Brain pericyte (primary cell): Measurements from ENCODE around the gene RCL1.
"Not testable (repeated sequence)": the region's sequence is repeated elsewhere in the genome, so short reads cannot be mapped to it uniquely, and the experiment has no call there.

Experiments used
- DNase-seq: peaks from one replicate; pipeline ENCODE4 v3.0.0-alpha.2; 2012; ENCODE audit warnings: low read depth, low spot score

The RCL1 gene

DNA sequence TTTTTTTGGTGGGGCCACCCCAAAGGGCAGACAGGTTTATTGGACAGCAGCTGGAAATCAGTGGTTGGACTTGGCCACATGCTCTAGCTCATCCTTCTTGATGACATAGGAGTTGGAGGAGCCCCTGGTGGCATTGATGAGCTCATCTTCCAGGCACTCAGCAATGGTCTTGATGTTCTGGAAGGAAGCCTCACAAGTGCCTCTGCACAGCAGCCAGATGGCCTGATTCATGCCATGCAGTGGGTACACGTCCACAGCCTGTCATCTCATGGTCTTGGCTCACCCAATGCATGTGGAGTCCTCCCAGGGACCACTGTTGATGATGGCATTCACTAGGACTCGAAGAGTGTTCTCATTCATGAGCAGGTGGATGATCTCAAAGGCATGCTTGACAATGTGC lies 11.3 kb upstream of the RCL1 start:
- DNase-seq, result no peak

DNA sequence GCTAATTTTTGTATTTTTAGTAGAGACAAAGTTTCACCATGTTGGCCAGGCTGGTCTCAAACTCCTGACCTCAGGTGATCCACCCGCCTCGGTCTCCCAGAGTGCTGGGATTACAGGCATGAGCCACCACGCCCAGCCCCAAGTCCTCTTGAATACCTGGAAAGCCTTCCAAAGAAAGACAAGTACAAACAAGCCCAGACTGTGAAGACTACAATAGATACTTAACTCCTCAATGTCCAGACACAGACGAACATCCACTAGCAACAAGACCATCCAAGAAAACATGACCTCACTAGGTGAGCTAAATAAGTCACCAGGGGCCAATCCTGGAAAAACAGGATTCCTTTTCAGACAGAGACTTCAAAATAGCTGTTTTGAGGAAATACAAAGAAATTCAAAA lies 9.6 kb upstream of the RCL1 start:
- not testable (repeated sequence) for DNase-seq

DNA sequence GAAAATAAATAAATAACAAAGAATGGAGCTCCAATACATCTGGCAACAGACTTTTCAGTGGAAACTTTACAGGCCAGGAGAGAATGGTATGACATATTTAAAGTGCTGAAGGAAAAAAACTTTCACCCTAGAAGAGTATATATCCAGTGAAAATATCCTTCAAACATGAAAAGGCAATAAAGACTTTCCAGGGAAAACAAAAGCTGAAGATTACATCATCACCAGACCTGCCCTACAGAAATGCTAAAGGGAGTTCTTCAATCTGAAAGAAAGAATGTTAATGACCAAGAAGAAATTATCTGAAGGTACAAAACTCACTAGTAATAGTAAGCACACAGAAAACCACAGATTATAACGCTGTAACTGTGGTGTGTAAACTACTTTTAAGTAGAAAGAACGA lies 8.3 kb upstream of the RCL1 start:
- DNase-seq, result no peak

DNA sequence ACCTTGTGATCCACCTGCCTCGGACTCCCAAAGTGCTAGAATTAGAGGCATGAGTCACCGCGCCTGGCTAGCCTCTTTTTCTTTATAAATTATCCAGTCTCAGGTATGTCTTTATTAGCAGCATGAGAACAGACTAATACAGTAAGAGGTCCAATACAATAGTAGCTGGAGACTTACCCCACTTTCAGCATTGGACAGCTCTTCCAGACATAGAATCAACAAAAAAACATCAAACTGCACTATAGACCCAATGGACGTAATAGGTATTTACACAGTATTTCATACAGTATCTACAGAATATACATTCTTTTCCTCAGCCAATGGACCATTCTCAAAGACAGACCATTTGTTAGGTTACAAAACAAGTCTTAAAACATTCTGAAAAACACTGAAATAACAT lies 6.1 kb upstream of the RCL1 start:
- DNase-seq, result no peak

DNA sequence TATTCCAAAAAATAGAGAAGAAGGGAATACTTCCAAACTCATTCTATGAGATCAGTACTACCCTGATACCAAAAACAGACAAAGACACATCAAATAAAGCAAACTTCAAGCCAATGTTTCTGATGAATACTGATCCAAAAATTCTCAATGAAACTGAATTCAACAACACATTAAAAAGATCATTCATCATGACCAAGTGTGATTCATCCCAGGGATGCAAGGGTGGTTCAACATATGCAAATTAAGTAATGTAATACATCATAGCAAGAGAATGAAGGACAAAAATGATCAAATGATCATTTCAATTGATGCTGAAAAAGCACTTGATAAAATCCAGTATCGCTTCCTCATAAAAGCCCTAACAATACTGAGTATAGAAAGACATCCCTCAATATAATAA lies 4.9 kb upstream of the RCL1 start:
- DNase-seq, result no peak

DNA sequence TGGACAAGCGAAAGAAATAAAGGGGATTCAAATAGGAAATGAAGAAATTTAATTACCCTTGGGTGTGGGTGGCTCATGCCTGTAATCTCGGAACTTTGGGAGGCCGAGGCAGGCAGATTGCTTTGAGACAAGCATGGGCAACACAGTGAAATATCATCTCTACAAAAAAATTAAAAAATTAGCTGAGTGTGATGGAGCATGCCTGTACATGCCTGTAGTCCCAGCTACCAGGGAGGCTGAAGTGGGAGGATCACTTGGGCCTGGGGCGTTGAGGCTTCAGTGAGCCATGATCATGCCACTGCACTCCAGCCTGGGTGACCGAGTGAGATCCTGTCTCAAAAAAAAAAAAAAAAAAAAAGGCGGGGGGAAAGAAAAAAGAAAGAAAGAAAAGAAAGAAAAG lies 4.0 kb upstream of the RCL1 start:
- DNase-seq, result no peak

DNA sequence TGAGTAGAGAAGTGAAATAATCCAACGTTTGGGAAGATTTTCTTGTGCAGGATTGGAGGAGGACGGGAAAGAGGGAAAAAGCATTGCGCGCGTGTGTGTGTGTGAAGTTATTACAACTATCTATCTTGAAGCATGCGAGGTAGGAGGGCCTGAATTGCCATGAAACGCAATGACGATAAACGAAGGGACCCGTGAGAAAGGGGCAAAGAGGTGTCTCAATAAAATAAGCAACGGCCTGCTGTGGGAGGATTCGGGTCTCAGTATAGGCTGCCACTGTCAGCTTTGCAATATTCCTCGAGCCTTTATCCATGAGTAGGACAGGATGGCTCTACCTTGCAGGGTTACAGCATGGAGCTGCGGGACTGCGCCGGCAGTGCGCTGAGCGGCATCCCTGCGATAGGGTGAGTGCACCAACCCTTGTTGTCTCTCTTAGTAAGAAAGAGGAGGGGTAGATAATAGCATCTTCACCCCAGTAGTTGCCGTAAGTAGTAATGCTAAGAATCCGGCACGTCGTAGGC lies 631 bp upstream of the RCL1 start:
- no peak for DNase-seq

DNA sequence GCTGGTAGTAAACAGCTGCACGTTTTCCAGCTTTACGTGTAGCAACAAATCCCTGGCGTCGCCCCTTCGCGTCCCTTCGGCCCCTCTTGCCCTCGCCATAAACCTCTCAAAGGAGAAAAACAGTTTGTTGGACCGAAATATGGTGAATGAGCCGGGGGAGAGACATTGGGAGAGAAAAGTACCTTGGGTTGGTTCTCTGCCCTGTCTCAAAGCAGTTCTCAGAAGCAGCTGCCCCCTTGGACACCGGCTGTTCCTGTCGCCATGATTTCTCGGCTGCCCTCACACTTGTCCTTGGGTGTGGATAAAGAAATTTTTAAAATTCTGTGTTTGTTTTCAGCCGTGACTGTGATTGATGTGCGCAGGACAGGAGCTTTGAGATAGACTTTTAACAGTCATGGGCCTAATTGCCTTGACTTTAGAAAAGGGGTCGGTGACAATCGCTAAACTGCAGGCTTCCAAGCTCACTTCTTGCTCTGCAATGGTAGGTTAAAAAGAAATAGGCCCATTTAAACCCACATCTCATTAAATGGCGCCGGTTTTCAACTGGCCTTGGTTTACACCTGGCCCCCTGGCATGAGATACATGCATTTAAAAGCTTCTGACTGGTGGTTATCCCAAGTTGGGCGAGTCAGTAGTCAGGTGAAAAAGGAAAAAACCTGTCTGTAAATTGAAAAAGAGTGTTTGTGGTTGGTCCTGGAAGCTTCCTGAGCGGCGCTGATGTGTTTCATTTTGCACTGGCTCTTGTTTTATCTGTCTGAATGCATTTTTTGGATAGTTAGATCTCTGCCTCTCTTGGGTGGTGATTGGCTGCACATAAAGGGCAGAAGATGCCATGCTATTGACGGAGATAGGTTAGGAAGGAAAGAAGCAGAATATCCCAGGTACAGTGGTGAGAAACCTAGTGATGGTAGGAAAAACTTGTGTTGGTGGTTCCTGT lies 983 bp downstream of the RCL1 start:
- no peak for DNase-seq

DNA sequence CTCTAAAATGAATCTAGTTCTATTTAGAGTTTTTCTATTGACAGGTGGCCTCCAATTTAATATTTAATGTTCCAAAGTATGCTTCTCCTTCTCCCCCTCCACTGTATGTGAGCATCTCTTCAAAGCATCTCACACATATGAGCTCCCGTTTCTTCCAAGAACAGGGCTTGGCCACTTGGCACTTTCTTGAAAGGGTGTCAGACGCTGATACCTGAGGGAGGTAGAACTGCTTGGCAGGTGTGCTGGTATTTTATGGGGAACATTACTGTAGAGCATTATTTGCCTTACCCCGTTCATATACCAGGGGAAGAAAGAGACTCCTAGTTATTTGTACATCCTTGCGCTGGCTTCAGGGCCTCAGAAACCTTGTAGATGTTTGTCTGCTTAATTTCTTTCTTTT lies 1.9 kb downstream of the RCL1 start:
- no peak for DNase-seq

DNA sequence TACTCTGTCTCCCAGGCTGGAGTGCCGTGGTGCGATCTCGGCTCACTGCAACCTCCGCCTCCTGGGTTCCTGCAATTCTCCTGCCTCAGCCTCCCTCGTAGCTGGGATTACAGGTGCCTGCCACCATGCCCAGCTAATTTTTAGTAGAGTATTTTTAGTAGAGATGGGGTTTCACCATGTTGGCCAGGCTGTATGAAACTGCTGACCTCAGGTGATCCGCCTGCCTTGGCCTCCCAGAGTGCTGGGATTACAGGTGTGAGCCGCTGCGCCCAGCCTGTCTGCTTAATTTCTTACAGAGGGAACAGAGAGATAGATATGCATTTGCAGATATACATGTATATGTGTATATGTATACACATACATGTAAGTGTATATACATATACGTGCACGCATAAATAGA lies 2.4 kb downstream of the RCL1 start:
- not testable (repeated sequence) for DNase-seq

DNA sequence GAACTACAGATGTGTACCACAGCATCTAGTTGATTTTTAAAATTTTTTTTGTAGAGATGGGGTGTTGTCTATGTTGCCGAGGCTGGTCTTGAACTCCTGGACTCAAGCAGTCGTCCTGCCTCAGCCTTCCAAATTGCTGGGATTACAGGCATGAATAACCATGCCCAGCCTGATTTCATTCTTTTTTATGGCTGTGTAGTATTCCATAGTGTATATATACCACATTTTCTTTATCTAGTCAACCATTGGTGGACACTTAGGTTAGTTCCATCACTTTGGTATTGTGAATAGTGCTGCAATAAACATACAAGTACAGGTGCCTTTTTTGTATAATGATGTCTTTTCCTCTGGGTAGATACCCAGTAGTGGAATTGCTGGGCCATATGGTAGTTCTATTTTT lies 3.8 kb downstream of the RCL1 start:
- no peak for DNase-seq

DNA sequence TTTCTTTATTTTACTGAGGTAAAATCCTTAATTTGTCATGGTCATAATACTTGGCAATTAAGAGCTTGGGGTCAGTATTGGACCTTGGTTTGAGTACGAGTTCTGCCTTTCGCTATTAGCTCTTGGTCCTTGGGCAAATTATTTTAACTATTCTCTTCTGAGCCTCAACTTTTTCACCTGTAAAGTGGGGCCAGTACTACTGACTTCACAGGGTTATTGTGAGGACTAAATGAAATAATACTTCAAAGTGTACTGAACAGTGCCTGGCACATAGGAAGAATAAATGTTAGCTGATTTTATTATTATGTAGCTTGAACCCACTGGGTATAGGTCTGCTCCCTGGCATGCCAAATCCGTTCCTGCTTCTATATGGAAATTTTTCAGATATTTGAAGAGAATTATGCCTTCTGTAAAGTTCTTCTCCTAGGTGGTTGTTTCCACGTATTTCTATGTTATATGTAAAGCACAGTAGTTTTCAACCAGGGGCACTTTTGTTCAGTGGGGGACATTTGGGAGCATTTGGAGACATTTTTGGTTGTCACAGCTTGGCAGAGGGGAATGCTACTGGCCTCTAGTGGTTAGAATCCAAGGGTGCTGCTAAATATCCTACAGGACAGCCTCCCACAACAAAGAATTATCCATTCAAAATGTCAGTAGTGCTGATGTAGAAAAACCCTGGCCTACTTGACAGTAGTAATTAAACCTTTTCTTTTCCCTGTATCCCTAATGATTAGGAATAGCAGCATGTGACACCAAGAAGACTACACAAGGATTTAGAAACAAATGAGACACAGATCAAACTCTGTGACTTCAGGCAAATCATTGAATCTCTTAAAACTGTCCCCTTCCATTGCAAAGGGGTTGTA lies 4.5 kb downstream of the RCL1 start:
- no peak for DNase-seq

DNA sequence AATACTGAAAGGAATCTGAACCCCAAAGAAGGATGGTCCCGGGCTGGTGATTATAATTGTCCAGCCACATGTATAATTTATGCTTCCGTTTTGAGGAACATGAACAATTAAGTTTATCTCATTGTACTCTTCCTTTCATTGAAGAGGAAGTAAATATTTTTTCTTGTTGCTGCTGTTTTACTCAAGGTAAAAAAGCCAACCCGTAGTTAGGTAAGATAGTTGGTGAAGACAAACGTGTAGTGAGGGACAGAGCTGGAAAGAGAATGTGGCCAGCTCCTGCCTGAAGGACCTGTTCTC lies 5.1 kb downstream of the RCL1 start:
- no peak for DNase-seq

DNA sequence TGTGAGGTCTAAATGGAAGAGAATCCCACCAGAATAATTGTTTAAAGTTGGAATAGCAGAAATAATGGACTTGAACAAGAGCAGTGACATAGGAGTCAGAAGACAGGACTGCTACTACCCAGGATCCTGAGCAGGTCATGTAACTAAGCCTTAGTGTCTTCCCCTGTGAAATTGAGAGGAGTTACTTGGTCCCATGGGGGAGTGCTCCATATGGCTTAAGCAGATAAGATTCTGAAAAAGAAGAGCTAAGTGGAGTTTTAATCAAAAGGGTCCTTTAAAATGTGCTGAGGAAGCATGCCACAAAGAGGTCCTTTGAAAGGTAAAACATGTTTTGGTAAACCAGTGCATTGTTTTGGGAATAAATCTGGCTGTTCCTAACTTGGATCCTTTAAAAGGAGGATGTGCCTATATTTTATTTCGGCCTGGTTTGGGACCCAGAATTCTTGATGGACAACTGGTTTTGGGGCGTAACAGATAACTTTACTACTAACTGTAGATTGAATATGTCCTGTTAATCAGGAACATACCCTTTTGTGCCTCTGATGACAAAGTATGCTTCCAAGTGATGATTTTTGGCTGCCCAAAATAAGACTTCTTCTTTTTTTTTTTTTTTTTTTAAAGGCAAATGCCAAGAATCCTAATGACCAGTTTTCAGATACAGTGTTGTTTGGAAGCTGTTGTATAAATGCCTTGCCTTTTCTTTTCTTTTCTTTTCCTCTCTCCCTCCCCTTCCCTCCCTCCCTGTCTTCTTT lies 5.7 kb downstream of the RCL1 start:
- no peak for DNase-seq

DNA sequence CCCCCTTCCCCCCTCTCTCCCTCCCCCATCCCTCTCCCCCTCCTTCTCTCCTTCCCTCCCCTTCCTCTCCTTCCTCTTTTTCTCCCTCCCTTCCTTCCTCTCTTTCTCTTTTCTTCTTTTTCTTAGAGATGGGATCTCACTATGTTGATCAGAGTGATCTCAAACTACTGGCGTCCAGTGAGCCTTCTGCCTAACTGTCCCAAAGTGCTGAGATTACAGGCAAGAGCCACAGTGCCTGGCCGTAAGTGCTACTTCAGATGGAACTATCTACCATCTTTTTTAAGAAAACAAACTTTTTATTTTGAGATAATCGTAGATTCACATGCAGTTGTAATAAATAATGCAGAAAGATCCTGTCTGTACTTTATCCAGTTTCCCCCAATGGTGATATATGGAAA lies 6.3 kb downstream of the RCL1 start:
- DNase-seq, result no peak

DNA sequence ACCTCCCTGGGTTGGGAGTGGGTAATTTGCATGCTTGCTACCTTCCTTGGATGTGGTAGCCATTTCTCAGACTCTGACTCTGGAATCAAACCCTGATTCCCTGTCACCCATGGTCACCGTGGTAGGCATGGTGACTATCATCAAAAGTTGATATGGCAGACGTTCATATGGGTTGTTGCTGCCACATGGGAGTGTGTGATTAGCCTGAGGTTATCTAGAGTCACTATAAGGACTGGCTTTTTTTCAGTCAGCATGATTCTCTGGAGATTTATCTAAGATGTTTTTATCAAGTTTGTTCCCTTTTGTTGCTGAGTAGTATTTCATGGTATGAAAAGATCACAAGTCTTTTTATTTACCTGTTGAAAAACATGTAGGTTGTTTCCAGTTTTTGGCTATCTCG lies 7.0 kb downstream of the RCL1 start:
- DNase-seq, result no peak

DNA sequence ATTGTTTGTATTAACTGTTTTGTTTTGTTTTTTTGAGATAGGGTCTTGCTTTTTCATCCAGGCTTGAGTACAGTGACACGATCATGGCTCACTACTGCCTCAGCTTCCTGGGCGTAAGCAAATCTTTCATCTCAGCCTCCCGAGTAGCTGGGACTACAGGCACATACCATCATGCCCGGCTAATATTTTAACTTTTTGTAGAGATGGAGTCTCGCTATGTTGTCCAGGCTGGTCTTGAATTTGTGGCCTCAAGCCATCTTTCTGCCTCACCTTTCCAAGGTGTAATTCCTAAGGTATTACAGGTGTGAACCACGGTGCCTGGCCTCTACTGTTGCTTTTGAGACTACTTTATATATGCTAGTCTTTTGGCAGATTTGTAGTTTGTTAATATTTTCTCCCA lies 8.4 kb downstream of the RCL1 start:
- no peak for DNase-seq

DNA sequence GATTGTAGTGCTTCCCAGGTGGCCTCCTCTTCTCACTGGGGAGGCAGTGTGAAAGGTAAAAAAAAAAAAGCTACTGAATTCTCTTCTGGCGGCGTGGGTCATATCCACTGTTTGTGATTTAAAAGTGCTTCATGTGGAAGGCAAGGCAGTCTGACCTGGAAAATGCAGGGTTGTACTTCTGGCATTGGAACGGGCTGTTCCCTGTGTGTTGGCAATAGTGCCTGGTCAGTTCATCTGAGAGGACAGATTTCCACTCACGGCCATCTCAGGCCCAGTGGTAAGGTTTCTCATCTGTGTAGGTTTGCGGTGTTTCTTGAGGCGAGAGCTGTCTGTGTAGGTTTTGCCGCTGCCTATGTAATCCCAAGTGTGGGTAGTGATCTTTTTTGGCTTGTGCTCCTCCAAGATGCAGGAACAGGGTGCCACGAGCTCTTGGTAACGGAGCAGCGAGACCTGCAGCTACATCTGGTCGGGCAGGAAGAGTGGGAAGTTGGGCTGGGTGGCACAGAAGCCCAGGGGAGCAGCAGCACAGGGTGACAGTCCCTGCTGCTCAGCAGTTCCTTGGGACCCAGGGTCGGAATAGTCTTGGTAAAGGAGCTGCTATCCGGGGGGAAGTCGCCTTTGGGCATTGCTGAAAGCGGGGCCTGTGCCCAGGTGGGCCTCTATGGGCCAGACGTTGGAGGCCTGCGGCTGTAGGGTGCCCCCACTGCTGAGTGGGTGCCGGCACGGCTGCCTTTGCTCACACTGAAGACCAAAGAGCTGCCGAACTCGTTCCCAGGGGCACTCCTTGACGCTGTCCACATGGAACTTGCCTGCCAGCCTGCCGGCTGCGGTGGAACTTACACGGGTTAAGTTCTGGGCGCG lies 11.2 kb downstream of the RCL1 start:
- no peak for DNase-seq

DNA sequence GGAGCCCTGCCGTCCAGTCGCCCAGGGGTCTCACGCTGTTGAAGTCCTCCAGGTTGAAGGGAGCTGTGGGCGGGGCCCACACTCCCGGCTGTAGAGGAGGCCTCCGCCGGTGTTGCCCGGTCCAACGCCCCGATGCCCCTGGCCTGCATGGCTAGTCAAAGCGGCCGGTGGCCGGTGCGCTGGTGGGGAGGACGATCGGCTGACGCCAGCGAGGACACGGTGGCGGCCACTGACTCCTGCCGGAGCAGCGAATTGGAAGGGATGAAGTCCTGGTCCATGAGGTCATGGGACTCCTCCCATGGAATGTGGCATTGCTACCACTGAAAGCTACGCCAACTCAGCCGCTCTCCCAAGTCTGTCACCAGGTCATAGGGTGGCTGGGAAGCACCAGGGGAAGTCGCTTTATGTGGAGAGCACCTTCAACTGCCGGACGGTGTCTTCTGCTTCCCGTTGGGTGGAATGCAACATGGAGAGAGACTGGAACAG lies 11.8 kb downstream of the RCL1 start:
- DNase-seq, result no peak

DNA sequence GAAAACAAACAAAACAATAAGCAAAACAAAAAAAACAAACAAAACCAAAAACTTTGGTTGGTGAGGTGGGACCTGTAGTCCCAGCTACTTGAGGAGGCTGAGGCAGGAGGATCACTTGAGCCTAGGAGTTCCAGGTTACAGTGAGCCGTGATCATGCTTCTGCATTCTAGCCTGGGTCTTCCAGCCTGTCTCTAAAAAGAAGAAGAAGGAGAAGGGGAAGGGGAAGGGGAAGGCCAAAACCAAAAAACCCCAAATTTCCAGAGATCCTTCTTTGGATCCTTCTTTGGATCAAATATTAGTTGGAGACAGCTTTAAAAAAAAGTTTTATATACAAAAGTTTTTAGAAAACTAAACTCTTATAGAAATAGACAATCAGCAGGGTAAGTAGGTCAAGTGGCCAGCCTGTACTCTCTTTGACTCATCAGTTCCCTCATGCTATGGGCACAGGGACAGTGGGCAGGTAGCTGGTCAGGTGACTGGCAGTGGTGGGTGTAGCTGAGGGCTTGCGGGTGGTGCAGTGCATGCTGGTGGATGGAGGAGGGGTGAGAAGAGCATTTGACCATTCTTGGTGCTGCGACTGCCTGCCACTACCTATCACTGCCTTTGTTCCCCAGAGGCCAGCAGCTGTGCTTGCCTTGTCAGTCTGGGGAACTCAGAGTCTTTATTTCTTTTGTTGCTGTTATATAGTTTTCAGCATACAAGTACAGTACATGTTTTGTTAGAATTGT lies 12.6 kb downstream of the RCL1 start:
- DNase-seq, result no peak
